ENCODE data around the gene SLC17A2.

SLC17A2 gene

GRCh38 chr6:25918083-25918683 is 12.3 kb downstream of the SLC17A2 start:
- DNase-seq: peak in 1 of 2 experiments; percentile 35

DNA sequence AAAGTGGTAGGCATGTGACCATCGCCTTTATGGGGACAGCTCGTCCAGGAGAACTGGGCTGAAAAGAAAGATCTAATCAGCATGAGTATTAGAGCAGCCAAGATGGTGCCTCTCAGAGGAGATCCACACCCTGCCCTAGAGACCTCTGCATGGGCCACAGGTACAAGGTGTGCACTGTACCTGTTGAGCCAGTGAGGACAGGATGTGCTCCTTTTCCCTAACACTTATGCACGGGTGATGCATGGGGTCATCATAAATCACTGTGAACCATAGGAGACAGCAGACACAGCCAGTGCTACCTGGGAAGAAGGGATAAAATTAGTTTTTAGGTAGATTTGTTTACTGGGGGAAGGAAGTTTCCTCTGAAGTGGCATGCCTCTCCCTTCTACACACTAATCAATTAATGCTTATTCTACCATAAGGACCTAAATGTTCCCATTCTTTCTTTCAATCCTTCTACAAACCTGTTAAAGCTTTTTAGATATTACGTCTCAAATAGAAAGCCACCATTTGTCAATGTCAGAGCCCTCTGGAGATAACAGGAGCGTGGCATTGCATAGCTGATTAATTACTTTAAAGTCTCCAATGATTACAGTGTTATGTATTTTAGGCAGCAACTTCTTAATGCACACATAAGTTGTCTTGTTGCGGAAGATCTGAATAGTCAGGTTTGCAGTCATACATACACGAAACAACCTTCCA is 13.6 kb downstream of the SLC17A2 start:
- DNase-seq: no peak

DNA sequence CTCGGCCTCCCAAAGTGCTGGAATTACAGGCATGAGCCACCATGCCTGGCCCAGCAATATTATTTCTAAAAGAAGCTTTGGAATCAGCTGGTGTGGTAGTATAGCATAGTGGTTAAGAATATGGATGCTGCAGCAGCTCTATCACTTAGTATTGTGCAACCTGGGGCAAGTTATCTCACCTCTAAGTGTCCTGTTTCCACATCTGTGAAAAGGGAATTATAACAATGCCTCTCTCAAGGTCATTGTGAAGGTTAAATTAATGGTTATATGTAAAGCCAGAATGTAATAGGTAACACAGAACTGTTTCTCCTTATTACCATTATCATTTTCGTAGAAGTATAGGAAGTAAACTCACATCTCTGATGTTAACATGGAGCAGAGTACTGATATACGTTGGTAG is 14.2 kb downstream of the SLC17A2 start:
- DNase-seq: no peak

- DNase-seq: no peak
Observed at GRCh38 chr6:25913741-25914140, 16.8 kb downstream of the SLC17A2 start.

GRCh38 chr6:25911351-25911750 is 19.1 kb downstream of the SLC17A2 start:
- no peak for DNase-seq

- DNase-seq: no peak
Observed at GRCh38 chr6:25907475-25908014, 22.9 kb downstream of the SLC17A2 start.

- DNase-seq: no peak
Observed at GRCh38 chr6:25903467-25904099, 26.9 kb downstream of the SLC17A2 start.

DNA sequence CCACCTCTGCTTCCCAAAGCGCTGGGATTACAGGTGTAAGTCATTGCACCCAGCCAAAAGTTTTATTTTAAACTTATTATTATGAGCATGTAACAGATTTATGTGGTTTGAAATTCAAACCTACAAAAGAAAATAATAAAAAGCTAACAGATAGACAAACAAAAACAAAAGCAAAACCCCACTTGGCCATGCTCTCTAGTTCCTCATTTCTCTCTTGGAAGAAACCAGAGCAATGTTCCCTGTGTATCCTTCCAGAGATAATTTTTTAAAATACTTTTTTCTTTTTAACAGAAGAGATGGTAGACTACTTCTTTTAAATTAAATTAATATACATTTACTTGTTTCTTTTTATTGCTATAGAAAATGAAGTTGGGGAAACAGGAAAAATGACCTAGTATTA is 28.4 kb downstream of the SLC17A2 start:
- DNase-seq: no peak

DNA sequence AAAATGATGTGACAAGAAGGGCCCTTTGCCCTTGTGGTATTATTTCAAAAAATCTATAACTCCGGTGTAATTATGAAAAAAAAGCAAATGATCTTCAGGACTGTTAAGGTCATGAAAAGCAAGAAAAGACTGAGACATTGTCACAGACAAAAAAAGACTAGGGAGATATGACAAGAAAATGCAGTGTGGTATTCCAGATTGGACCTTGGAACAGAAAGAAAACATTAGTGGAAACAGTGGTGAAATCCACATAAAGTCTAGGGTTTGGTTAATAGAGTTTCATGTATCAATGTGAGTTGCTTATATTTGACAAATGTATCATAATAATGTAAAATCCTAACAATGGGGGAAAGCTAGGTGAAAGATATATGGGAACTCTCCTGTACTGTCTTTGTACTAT is 29.6 kb downstream of the SLC17A2 start:
- no peak for DNase-seq

GRCh38 chr6:25899580-25900408 is 30.7 kb downstream of the SLC17A2 start:
- no peak for DNase-seq

DNA sequence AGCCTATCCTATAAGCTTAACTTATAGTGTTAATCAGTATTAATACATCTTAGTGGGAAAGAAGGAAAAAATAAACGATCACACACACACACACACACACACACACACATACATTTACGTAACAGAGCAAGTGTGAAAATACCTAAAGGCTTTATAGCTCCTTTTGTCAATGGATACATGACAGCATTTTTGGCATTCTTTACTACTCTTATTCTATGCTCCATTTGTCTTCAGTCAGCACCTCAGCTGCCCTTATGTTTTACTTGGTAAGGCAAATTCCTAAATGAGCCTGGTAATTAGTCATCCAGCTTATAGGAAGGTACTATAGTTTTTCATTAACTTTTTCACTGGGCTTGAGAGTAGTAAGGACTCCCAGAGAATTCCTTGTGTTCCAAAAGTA is 31.4 kb downstream of the SLC17A2 start:
- no peak for DNase-seq

- no peak for DNase-seq
Observed at GRCh38 chr6:25898289-25898977, 32.1 kb downstream of the SLC17A2 start.

- DNase-seq: no peak
Observed at GRCh38 chr6:25896252-25896651, 34.2 kb downstream of the SLC17A2 start.

DNA sequence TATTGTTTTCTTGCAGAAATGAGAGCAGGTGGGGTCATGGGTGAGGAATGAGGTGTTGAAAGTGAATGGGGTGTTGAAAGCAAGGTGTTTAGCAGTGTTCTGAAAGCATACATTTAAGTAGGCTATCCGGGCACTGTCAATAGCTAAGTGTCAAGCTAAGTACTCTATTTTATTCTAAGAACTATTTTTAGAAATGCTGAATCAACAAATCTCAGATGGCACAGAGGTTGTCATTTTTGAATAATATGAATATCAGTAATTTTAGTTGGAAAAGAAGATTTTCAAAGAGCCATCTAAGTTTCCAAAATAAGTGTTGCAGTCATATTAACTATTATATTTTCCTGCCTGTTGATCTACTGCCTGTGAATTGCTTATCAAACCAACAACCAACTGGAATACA is 34.7 kb downstream of the SLC17A2 start:
- no peak for DNase-seq

GRCh38 chr6:25893778-25894177 is 36.7 kb downstream of the SLC17A2 start:
- no peak for DNase-seq

GRCh38 chr6:25892877-25893276 is 37.6 kb downstream of the SLC17A2 start:
- no peak for DNase-seq

- no peak for DNase-seq
Observed at GRCh38 chr6:25889877-25890853, 40.3 kb downstream of the SLC17A2 start.

- no peak for DNase-seq
Observed at GRCh38 chr6:25888626-25889025, 41.9 kb downstream of the SLC17A2 start.

DNA sequence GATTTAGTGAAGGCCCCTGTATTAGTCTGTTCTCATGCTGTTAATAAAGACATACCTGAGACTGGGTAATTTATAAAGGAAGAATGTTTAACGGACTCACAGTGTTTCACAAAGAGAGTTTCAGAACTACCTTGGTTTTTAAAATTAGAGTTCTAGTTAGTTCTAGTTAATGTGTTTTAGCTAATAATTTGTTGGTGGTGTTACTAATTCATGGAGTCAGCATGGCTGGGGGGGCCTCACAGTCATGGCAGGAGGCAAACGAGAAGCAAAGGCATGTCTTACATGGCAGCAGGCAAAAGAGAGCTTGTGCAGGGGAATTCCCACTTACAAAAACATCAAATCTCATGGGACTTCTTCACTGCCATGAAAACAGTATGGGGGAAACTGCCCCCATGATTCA is 44.4 kb downstream of the SLC17A2 start:
- DNase-seq: no peak

DNA sequence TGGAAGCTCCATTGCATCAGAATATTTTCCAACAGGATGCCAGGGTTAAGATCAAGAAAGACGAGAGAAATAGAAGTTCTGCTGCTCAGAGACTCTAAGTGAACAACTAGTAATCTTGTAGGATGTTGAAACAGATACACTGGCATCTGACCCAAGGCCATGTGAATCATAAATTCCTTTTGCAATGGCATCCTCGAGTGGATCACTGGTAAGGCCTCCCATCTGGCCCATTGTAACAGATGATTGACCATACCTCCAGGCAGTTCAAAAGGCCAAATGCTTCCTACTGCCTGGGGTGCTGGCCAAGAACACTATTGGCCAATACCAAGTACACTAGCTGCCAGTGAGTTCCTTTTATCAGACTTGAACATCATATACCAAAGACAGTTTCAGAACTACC is 46.5 kb downstream of the SLC17A2 start:
- DNase-seq: no peak

- no peak for DNase-seq
Observed at GRCh38 chr6:25883536-25883935, 47.0 kb downstream of the SLC17A2 start.
